ENCODE data around the gene GRM1.
"Not testable (repeated sequence)": the region's sequence is repeated elsewhere in the genome, so short reads cannot be mapped to it uniquely, and the experiment has no call there.

Gene GRM1

DNA sequence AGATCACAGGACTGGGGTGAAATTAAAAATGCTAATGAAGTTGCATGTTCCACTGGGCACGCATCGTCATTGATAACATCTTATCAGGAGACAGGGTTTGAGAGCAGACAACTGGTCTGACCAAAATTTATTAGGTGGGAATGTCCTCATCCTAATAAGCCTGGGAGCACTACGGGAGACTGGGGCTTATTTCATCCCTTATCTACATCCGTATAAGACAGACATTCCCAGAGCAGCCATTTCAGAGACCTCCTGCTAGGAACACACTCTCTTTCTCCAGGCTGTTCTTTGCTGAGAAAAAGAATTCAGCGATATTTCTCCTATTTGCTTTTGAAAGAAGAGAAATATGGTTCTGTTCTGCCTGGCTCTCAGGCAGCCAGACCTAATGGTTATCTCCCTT lies 214.8 kb downstream of the GRM1 start:
- not testable (repeated sequence) for H3K23ac ChIP-seq (ENCODE audit: low read length); H3K9ac ChIP-seq (ENCODE audit: low read length); H2AK5ac ChIP-seq (ENCODE audit: low read length); H3K79me1 ChIP-seq (ENCODE audit: low read length); H2BK5ac ChIP-seq (ENCODE audit: low read length); H2BK120ac ChIP-seq (ENCODE audit: low read depth, low read length); H3K27me3 ChIP-seq (ENCODE audit: insufficient read depth, low read length, poor library complexity); H3K27ac ChIP-seq (ENCODE audit: low read depth, low read length); H3K79me2 ChIP-seq (ENCODE audit: control insufficient read depth, insufficient read depth, low read length); H3K4me2 ChIP-seq (ENCODE audit: low read length); H4K5ac ChIP-seq (ENCODE audit: low read length); H3K4ac ChIP-seq (ENCODE audit: low read depth, low read length); H3K4me3 ChIP-seq (ENCODE audit: low read length); H3K18ac ChIP-seq (ENCODE audit: low read length); H2BK15ac ChIP-seq (replicated peaks; ENCODE audit: low read depth); H3K36me3 ChIP-seq (ENCODE audit: control insufficient read depth, insufficient read depth, low read length); H3K56ac ChIP-seq (ENCODE audit: low read length); H3K4me1 ChIP-seq (ENCODE audit: control insufficient read depth, low read depth, low read length); H4K8ac ChIP-seq (ENCODE audit: low read depth, low read length)
- WGBS (ENCODE audit: extremely low coverage, insufficient coverage, low lambda C conversion rate) = no CpG with 5 or more reads among the region's 5 CpGs
- DNase-seq = peak; percentile 16

DNA sequence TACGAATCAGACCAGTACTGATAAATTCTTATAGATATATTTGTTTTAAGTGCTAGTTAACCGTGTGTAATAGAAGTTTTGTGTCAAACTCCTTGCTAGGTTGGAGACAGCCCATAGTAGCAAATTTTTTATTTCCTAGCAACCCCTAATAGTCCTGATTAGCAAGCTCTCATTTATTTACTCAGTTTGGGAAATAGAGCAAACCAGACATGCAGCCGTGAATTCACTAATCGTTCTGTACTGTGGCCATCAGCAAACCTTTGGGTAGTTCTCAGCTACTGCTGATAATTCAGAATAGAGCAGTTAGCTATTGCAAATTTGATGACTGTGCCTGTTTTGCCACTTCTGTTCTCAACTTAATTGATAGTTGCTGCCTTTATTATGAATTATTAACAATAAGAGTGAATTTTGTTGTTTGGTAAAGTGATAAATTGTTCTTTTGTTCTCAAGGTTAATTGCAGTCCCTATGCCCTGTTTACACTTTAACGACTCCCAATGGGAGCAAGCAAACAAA lies 215.8 kb downstream of the GRM1 start:
- H3K23ac ChIP-seq (ENCODE audit: low read length) = no peak overlapping the region
- H3K79me2 ChIP-seq (ENCODE audit: control insufficient read depth, insufficient read depth, low read length) = no peaks in the 10 kb centered on the region
- no peaks in the 10 kb centered on the region for H3K79me1 ChIP-seq (ENCODE audit: low read length)
- H3K27ac ChIP-seq (ENCODE audit: low read depth, low read length) = no peak overlapping the region
- H3K27me3 ChIP-seq (ENCODE audit: insufficient read depth, low read length, poor library complexity) = no peaks in the 10 kb centered on the region
- H2BK120ac ChIP-seq (ENCODE audit: low read depth, low read length) = no peak overlapping the region
- H3K4ac ChIP-seq (ENCODE audit: low read depth, low read length) = no peak overlapping the region
- no peak overlapping the region for H4K5ac ChIP-seq (ENCODE audit: low read length)
- H3K36me3 ChIP-seq (ENCODE audit: control insufficient read depth, insufficient read depth, low read length) = no peaks in the 10 kb centered on the region
- H3K4me3 ChIP-seq (ENCODE audit: low read length) = no peak overlapping the region
- H4K8ac ChIP-seq (ENCODE audit: low read depth, low read length) = no peak overlapping the region
- H3K56ac ChIP-seq (ENCODE audit: low read length) = no peak overlapping the region
- DNase-seq = no peak
- H3K9ac ChIP-seq (ENCODE audit: low read length) = no peak overlapping the region
- no CpG with 5 or more reads among the region's 5 CpGs for WGBS (ENCODE audit: extremely low coverage, insufficient coverage, low lambda C conversion rate)
- H2BK5ac ChIP-seq (ENCODE audit: low read length) = no peak overlapping the region
- no peak overlapping the region for H2BK15ac ChIP-seq (replicated peaks; ENCODE audit: low read depth)
- H2AK5ac ChIP-seq (ENCODE audit: low read length) = no peak overlapping the region
- no peak overlapping the region for H3K18ac ChIP-seq (ENCODE audit: low read length)
- H3K4me2 ChIP-seq (ENCODE audit: low read length) = no peak overlapping the region
- H3K4me1 ChIP-seq (ENCODE audit: control insufficient read depth, low read depth, low read length) = no peaks in the 10 kb centered on the region

DNA sequence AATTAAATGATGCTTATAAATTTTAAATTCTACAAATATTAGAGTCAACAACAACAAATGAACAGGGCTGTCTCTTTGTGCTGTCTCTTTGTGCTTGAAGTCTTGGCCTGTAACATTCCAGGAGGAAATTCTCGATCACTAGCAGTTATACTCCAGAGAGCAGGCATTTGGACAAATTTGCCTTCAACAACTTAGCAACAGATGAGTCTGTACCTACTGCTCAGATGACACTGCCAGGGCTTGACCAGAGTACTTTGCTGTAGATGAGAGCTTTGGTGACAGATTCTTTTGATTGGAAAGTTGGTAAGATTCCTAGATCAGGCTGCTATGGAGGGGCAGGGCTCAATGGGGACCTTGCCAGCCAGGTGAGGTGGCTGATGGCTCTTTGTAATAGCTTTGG lies 217.2 kb downstream of the GRM1 start:
- Histone ChIP-seq H3K27ac (ENCODE audit: low read depth, low read length) (no peak overlapping the region), H3K36me3 (ENCODE audit: control insufficient read depth, insufficient read depth, low read length) (no peaks in the 10 kb centered on the region), H3K79me1 (ENCODE audit: low read length) (no peaks in the 10 kb centered on the region), H3K4me1 (ENCODE audit: control insufficient read depth, low read depth, low read length) (no peaks in the 10 kb centered on the region), H3K4me2 (ENCODE audit: low read length) (no peak overlapping the region), H3K4me3 (ENCODE audit: low read length) (no peak overlapping the region), H4K8ac (ENCODE audit: low read depth, low read length) (no peak overlapping the region), H3K56ac (ENCODE audit: low read length) (no peak overlapping the region), H2BK5ac (ENCODE audit: low read length) (no peak overlapping the region), H3K27me3 (ENCODE audit: insufficient read depth, low read length, poor library complexity) (no peaks in the 10 kb centered on the region), H2BK120ac (ENCODE audit: low read depth, low read length) (no peak overlapping the region), H3K4ac (ENCODE audit: low read depth, low read length) (peak overlapping the region; percentile 4), H2BK15ac (replicated peaks; ENCODE audit: low read depth) (no peak overlapping the region), H3K18ac (ENCODE audit: low read length) (peak overlapping the region; percentile 60), H3K23ac (ENCODE audit: low read length) (no peak overlapping the region), H4K5ac (ENCODE audit: low read length) (no peak overlapping the region), H3K9ac (ENCODE audit: low read length) (no peak overlapping the region), H2AK5ac (ENCODE audit: low read length) (no peak overlapping the region), H3K79me2 (ENCODE audit: control insufficient read depth, insufficient read depth, low read length) (no peaks in the 10 kb centered on the region)
- DNase-seq = no peak
- no CpG with 5 or more reads among the region's 1 CpG for WGBS (ENCODE audit: extremely low coverage, insufficient coverage, low lambda C conversion rate)

DNA sequence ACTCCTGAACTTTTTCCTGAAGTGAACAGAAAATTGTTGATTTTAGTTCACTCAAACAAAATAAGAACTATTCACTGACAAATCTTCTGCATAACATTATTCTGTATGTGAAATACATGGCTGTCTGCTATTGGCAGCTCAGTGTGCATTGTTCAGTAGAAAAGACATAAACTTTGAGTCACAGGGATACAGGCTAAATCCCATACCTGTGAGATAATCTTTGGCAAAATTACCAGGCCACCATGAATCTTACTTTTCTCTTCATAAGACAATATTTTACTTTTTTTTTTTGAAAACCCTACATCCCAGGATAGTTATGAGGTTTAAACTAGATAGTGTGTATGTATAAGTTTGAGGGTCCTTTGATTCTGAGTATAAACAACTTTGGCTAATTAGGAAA lies 224.8 kb downstream of the GRM1 start:
- H3K9ac ChIP-seq (ENCODE audit: low read length) = no peak overlapping the region
- H3K4ac ChIP-seq (ENCODE audit: low read depth, low read length) = no peak overlapping the region
- H3K4me1 ChIP-seq (ENCODE audit: control insufficient read depth, low read depth, low read length) = no peaks in the 10 kb centered on the region
- DNase-seq = no peak
- no peaks in the 10 kb centered on the region for H3K27me3 ChIP-seq (ENCODE audit: insufficient read depth, low read length, poor library complexity)
- H2BK15ac ChIP-seq (replicated peaks; ENCODE audit: low read depth) = no peak overlapping the region
- H2AK5ac ChIP-seq (ENCODE audit: low read length) = no peak overlapping the region
- no peak overlapping the region for H3K27ac ChIP-seq (ENCODE audit: low read depth, low read length)
- no peak overlapping the region for H4K8ac ChIP-seq (ENCODE audit: low read depth, low read length)
- no peak overlapping the region for H2BK120ac ChIP-seq (ENCODE audit: low read depth, low read length)
- no peaks in the 10 kb centered on the region for H3K79me2 ChIP-seq (ENCODE audit: control insufficient read depth, insufficient read depth, low read length)
- no peak overlapping the region for H3K18ac ChIP-seq (ENCODE audit: low read length)
- no peaks in the 10 kb centered on the region for H3K36me3 ChIP-seq (ENCODE audit: control insufficient read depth, insufficient read depth, low read length)
- no peak overlapping the region for H3K4me3 ChIP-seq (ENCODE audit: low read length)
- no peaks in the 10 kb centered on the region for H3K79me1 ChIP-seq (ENCODE audit: low read length)
- H2BK5ac ChIP-seq (ENCODE audit: low read length) = no peak overlapping the region
- no peak overlapping the region for H3K4me2 ChIP-seq (ENCODE audit: low read length)
- no peak overlapping the region for H4K5ac ChIP-seq (ENCODE audit: low read length)
- no peak overlapping the region for H3K23ac ChIP-seq (ENCODE audit: low read length)
- no peak overlapping the region for H3K56ac ChIP-seq (ENCODE audit: low read length)

DNA sequence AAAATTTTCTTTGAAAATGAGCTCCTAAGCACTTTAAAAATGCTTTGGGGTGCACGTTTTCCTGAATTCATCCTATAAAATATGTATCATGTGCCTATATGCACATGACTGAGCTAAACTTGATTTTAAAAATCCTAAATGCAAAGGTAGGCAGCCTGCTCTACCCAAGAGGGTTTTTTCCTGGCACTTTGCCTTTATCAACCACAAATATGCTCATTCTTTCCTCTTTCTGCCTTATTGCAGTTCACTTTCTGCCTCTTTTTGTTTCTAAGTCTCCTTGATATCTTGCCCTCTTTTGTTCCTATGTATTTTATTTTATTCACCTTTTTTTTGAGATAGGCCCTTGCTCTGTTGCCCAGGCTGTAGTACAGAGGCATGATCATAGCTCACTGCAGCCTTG lies 229.3 kb downstream of the GRM1 start:
- no peak overlapping the region for H4K8ac ChIP-seq (ENCODE audit: low read depth, low read length)
- H2BK5ac ChIP-seq (ENCODE audit: low read length) = no peak overlapping the region
- peak overlapping the region; percentile 45 for H2BK120ac ChIP-seq (ENCODE audit: low read depth, low read length)
- no peaks in the 10 kb centered on the region for H3K79me2 ChIP-seq (ENCODE audit: control insufficient read depth, insufficient read depth, low read length)
- DNase-seq = no peak
- no peak overlapping the region for H3K4me3 ChIP-seq (ENCODE audit: low read length)
- H3K4me2 ChIP-seq (ENCODE audit: low read length) = no peak overlapping the region
- H3K79me1 ChIP-seq (ENCODE audit: low read length) = no peaks in the 10 kb centered on the region
- H3K4me1 ChIP-seq (ENCODE audit: control insufficient read depth, low read depth, low read length) = no peaks in the 10 kb centered on the region
- H3K36me3 ChIP-seq (ENCODE audit: control insufficient read depth, insufficient read depth, low read length) = no peaks in the 10 kb centered on the region
- no peak overlapping the region for H3K4ac ChIP-seq (ENCODE audit: low read depth, low read length)
- H2BK15ac ChIP-seq (replicated peaks; ENCODE audit: low read depth) = no peak overlapping the region
- no peaks in the 10 kb centered on the region for H3K27me3 ChIP-seq (ENCODE audit: insufficient read depth, low read length, poor library complexity)
- H3K23ac ChIP-seq (ENCODE audit: low read length) = no peak overlapping the region
- H3K56ac ChIP-seq (ENCODE audit: low read length) = no peak overlapping the region
- H2AK5ac ChIP-seq (ENCODE audit: low read length) = no peak overlapping the region
- WGBS (ENCODE audit: extremely low coverage, insufficient coverage, low lambda C conversion rate) = no CpG with 5 or more reads among the region's 1 CpG
- no peak overlapping the region for H3K18ac ChIP-seq (ENCODE audit: low read length)
- H4K5ac ChIP-seq (ENCODE audit: low read length) = no peak overlapping the region
- H3K27ac ChIP-seq (ENCODE audit: low read depth, low read length) = no peak overlapping the region
- no peak overlapping the region for H3K9ac ChIP-seq (ENCODE audit: low read length)

DNA sequence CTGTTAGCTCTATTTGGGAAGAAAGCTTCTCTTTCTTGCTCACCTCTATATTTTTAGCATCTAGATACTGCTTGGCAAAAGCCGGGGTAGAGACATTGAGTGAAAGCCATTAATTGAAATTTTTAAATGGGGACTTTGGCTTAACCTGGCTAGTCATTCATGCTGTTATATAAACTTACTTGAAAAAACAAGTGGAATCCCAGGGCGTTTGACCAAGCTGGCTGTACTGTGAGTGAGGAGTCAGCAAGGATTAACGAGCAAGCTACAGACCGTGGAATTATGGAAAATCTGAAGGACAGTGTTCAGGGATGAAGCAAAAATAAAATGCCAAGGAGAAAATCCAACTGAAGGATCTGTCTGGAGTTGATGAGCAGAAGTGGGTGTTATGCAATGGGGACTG lies 232.0 kb downstream of the GRM1 start:
- Histone ChIP-seq H2AK5ac (ENCODE audit: low read length) (no peak overlapping the region), H3K79me1 (ENCODE audit: low read length) (no peaks in the 10 kb centered on the region), H3K36me3 (ENCODE audit: control insufficient read depth, insufficient read depth, low read length) (no peaks in the 10 kb centered on the region), H3K79me2 (ENCODE audit: control insufficient read depth, insufficient read depth, low read length) (no peaks in the 10 kb centered on the region), H2BK5ac (ENCODE audit: low read length) (no peak overlapping the region), H3K9ac (ENCODE audit: low read length) (no peak overlapping the region), H3K4me1 (ENCODE audit: control insufficient read depth, low read depth, low read length) (no peaks in the 10 kb centered on the region), H3K4ac (ENCODE audit: low read depth, low read length) (no peak overlapping the region), H3K18ac (ENCODE audit: low read length) (no peak overlapping the region), H3K23ac (ENCODE audit: low read length) (no peak overlapping the region), H3K56ac (ENCODE audit: low read length) (no peak overlapping the region), H4K8ac (ENCODE audit: low read depth, low read length) (no peak overlapping the region), H3K4me2 (ENCODE audit: low read length) (no peak overlapping the region), H4K5ac (ENCODE audit: low read length) (no peak overlapping the region), H3K27ac (ENCODE audit: low read depth, low read length) (no peak overlapping the region), H3K27me3 (ENCODE audit: insufficient read depth, low read length, poor library complexity) (no peaks in the 10 kb centered on the region), H2BK15ac (replicated peaks; ENCODE audit: low read depth) (no peak overlapping the region), H3K4me3 (ENCODE audit: low read length) (no peak overlapping the region), H2BK120ac (ENCODE audit: low read depth, low read length) (no peak overlapping the region)
- DNase-seq = no peak
- WGBS (ENCODE audit: extremely low coverage, insufficient coverage, low lambda C conversion rate) = no CpG with 5 or more reads among the region's 4 CpGs

All from mesendoderm (in vitro differentiated cells).